ENCODE measurements around the gene RNPEPL1. TPM values are rescaled to one million over a fixed set of nuclear protein-coding genes. Genes with fewer than 3 reads are reported as not detected.
"Not testable (repeated sequence)": the region's sequence is repeated elsewhere in the genome, so short reads cannot be mapped to it uniquely, and the experiment has no call there.

Gene RNPEPL1
- total RNA-seq, 1 experiment from 2014 or later = 5.6 TPM

GRCh38 chr2:240561325-240561971 lies 6.8 kb upstream of the RNPEPL1 start:
- DNase-seq (ENCODE audit: low spot score) = no peak
- in situ Hi-C loops (cut with HindIII; ENCODE audit: low sequenced_read_pairs) = no loop called here

GRCh38 chr2:240563231-240563630 lies 5.1 kb upstream of the RNPEPL1 start:
- in situ Hi-C loops (cut with HindIII; ENCODE audit: low sequenced_read_pairs); DNase-seq (ENCODE audit: low spot score): not testable (repeated sequence)

GRCh38 chr2:240563951-240564560 lies 4.2 kb upstream of the RNPEPL1 start:
- in situ Hi-C loops (cut with HindIII; ENCODE audit: low sequenced_read_pairs) = no loop called here
- no peak for DNase-seq (ENCODE audit: low spot score)

GRCh38 chr2:240564561-240565332 lies 3.5 kb upstream of the RNPEPL1 start:
- DNase-seq (ENCODE audit: low spot score) = no peak
- in situ Hi-C loops (cut with HindIII; ENCODE audit: low sequenced_read_pairs) = no loop called here

GRCh38 chr2:240565333-240566202 lies 2.7 kb upstream of the RNPEPL1 start:
- in situ Hi-C loops (cut with HindIII; ENCODE audit: low sequenced_read_pairs) = no loop called here
- DNase-seq (ENCODE audit: low spot score) = no peak

- in situ Hi-C loops (cut with HindIII; ENCODE audit: low sequenced_read_pairs) = no loop called here
- peak; percentile 72 for DNase-seq (ENCODE audit: low spot score)
Measured at GRCh38 chr2:240566203-240567136, 1.8 kb upstream of the RNPEPL1 start.

- in situ Hi-C loops (cut with HindIII; ENCODE audit: low sequenced_read_pairs) = no loop called here
- DNase-seq (ENCODE audit: low spot score) = no peak
Measured at GRCh38 chr2:240567137-240567871, 980 bp upstream of the RNPEPL1 start.

- peak; percentile 56 for DNase-seq (ENCODE audit: low spot score)
- in situ Hi-C loops (cut with HindIII; ENCODE audit: low sequenced_read_pairs) = no loop called here
Measured at GRCh38 chr2:240568678-240569522, 616 bp downstream of the RNPEPL1 start.

GRCh38 chr2:240569523-240569997 lies 1.3 kb downstream of the RNPEPL1 start:
- in situ Hi-C loops (cut with HindIII; ENCODE audit: low sequenced_read_pairs) = no loop called here
- no peak for DNase-seq (ENCODE audit: low spot score)

GRCh38 chr2:240569998-240570530 lies 1.8 kb downstream of the RNPEPL1 start:
- in situ Hi-C loops (cut with HindIII; ENCODE audit: low sequenced_read_pairs) = no loop called here
- no peak for DNase-seq (ENCODE audit: low spot score)

GRCh38 chr2:240570531-240571313 lies 2.4 kb downstream of the RNPEPL1 start:
- in situ Hi-C loops (cut with HindIII; ENCODE audit: low sequenced_read_pairs) = no loop called here
- DNase-seq (ENCODE audit: low spot score) = no peak

GRCh38 chr2:240571314-240571973 lies 3.2 kb downstream of the RNPEPL1 start:
- DNase-seq (ENCODE audit: low spot score) = no peak
- in situ Hi-C loops (cut with HindIII; ENCODE audit: low sequenced_read_pairs) = no loop called here

GRCh38 chr2:240572141-240573031 lies 4.1 kb downstream of the RNPEPL1 start:
- DNase-seq (ENCODE audit: low spot score) = no peak
- in situ Hi-C loops (cut with HindIII; ENCODE audit: low sequenced_read_pairs) = no loop called here

- in situ Hi-C loops (cut with HindIII; ENCODE audit: low sequenced_read_pairs) = no loop called here
- no peak for DNase-seq (ENCODE audit: low spot score)
Measured at GRCh38 chr2:240573071-240573515, 4.8 kb downstream of the RNPEPL1 start.

Data from G401 (cell line).